Measurements from ENCODE around the gene ATRAID. TPM values are rescaled to one million over a fixed set of nuclear protein-coding genes. Genes with fewer than 3 reads are reported as not detected.

ATRAID gene
- total and polyA plus RNA-seq, 10 of the 15 experiments (the other 5 are each of a cell fraction or from before 2014, with no cell fraction given) = 65.6 to 180 (median 120) TPM

GRCh38 chr2:27211943-27212625, at the start of gene ATRAID, which contains the start of gene SLC5A6 (continued):
- no peak; the same call in 1 of the 2 replicates for TF ChIP-seq ELK1 (IDR thresholded peaks at IDR 0.05; ENCODE audit: low read depth, low read length)
- TF ChIP-seq HDAC6 (IDR thresholded peaks at IDR 0.05; ENCODE audit: unreplicated experiment) = no peak
- TF ChIP-seq REST (IDR thresholded peaks at IDR 0.05; ENCODE audit: low read depth, low read length) = no peak
- TF ChIP-seq ZBED1 (IDR thresholded peaks at IDR 0.05; ENCODE audit: borderline replicate concordance) = no peak
- no peak for TF ChIP-seq MEF2A (IDR thresholded peaks at IDR 0.05; ENCODE audit: insufficient read depth, low read depth, low read length)
- TF ChIP-seq FOS (IDR thresholded peaks at IDR 0.05; ENCODE audit: borderline replicate concordance, extremely low read depth, insufficient read length) = no peak
- TF ChIP-seq SREBF1 (IDR thresholded peaks at IDR 0.05; ENCODE audit: low read length) = no peak
- TF ChIP-seq SUPT20H (IDR thresholded peaks at IDR 0.05; ENCODE audit: borderline replicate concordance, control insufficient read depth, low read depth, low read length) = no peak
- peak; percentile 2; the same call in 1 of the 2 replicates for TF ChIP-seq MXI1 (IDR thresholded peaks at IDR 0.05; ENCODE audit: low read depth, low read length)
- TF ChIP-seq ZBTB40 (IDR thresholded peaks at IDR 0.05; ENCODE audit: borderline replicate concordance) = peak; percentile 79; the same call in 1 of the 2 replicates
- TF ChIP-seq STAT3 (IDR thresholded peaks at IDR 0.05; ENCODE audit: low read depth, low read length) = no peak
- no peak for TF ChIP-seq NFYA (IDR thresholded peaks at IDR 0.05; ENCODE audit: borderline replicate concordance, low read depth, low read length)
- TF ChIP-seq STAT1 (conservative IDR thresholded peaks at IDR 0.05) = peak; percentile 43; the same call in 1 of the 2 replicates
- TF ChIP-seq BACH1 (IDR thresholded peaks at IDR 0.05; ENCODE audit: borderline replicate concordance) = peak; percentile 34; the same call in 1 of the 2 replicates
- no peak for TF ChIP-seq YBX1 (IDR thresholded peaks at IDR 0.05)
- TF ChIP-seq BHLHE40 (IDR thresholded peaks at IDR 0.05; ENCODE audit: borderline replicate concordance in 1 of 2, low read depth in 2 of 2, low read length in 1 of 2) = peak in 1 of 2 experiments; percentile 66; a peak in 1 of 4 replicates
- no peak for TF ChIP-seq RAD21 (IDR thresholded peaks at IDR 0.05; ENCODE audit: insufficient read depth, low read depth, low read length)
- no peak for TF ChIP-seq EZH2 (IDR thresholded peaks at IDR 0.05; ENCODE audit: borderline replicate concordance, control insufficient read depth, low read depth, low read length)
- no peak for TF ChIP-seq SIX5 (IDR thresholded peaks at IDR 0.05; ENCODE audit: low read depth, low read length, severe bottlenecking)
- TF ChIP-seq PML (IDR thresholded peaks at IDR 0.05; ENCODE audit: low read length) = peak; percentile 97
- TF ChIP-seq JUNB (IDR thresholded peaks at IDR 0.05) = no peak
- TF ChIP-seq SMARCA5 (IDR thresholded peaks at IDR 0.05) = no peak

Data from GM12878 (cell line).